Measurements from ENCODE around the gene NXT1. TPM values are rescaled to one million over a fixed set of nuclear protein-coding genes. Genes with fewer than 3 reads are reported as not detected.
"Not testable (repeated sequence)": the region's sequence is repeated elsewhere in the genome, so short reads cannot be mapped to it uniquely, and the experiment has no call there.

Gene NXT1
- polyA plus RNA-seq (ENCODE audit: insufficient read length in 3 of 3): 10 to 100 TPM; 18.0 to 22.2 (median 20.8) TPM

- DNase-seq (ENCODE audit: low read depth in 3 of 3, low spot score in 2 of 3): peak; percentile 96
These were observed at the start of gene NXT1 for GRCh38 chr20:23350196-23350903. TSS of gene NXT1 (plus strand) at chr20:23350791. CDS start at chr20:23354042, 3,251 bp downstream.

DNA sequence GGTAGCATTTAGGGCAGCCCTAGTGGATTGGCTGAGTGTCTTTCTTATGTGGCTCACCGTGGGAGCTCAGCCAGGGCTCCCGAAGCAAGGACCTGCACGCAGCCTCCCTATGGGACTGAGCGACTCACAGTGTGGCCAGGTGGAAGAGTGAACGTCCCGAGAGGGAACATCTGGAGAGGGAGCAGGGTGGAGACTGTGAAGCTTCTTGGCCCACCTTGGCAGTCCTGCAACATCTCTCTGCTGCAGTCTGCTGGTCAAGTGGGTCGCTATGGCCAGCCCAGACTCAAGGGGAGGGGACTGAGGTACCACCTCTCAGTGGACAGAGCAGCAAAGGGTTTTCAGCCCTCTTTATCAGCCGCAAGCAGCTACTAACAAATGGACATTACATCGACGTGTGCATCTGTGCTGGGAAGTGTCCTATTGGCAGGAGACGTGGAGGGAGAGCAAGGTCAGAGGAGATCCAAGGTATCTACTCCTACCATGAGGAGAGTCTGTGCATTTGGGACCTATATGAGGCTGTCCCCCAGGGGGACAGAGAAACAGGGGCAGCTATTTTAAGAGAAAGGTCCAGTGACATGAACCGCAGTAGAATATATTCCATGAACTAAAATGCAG, 49.0 kb upstream of the NXT1 start:
- no peak for DNase-seq (ENCODE audit: low read depth in 3 of 3, low spot score in 2 of 3)

DNA sequence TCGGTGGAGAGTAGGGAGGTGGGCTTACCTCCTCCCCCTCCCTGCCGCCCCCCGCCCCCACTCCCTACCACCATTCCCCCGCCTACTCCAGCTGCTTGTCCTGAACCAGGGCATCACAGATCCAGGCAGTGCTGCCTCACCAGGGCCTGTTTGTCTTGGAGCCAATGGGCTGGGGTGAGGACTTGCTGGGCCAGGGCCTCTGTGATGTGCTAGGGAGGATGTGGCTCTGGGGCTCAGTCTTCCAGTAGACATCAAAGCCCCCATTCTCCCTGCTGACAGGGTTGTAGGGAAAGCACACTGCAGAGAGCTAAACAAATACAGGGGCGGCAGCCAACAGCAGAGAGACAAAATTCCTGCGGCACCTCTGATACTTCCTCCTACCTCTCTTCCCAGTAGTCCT, 48.2 kb upstream of the NXT1 start:
- DNase-seq (ENCODE audit: low read depth in 3 of 3, low spot score in 2 of 3): no peak

DNA sequence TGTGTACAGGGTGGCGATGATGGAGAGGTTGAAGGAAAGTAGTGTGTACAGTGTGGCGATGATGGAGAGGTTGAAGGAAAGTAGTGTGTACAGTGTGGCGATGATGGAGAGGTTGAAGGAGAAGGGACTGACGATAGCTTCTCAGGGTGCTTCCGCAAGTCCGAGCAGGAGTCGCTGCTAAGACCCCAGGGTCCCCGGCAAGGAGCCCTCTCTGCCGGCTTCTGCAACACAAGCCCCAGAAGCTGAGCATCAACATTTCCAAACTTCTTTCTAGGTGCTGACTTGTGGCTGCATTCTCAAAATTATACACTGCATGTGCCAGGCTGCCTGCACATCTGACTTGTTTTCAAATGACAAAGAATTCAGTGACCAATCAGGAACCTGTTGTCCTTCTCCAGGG, 47.8 kb upstream of the NXT1 start:
- DNase-seq (ENCODE audit: low read depth in 3 of 3, low spot score in 2 of 3): no peak

GRCh38 chr20:23303325-23304102, 47.1 kb upstream of the NXT1 start:
- no peak for DNase-seq (ENCODE audit: low read depth in 3 of 3, low spot score in 2 of 3)

DNA sequence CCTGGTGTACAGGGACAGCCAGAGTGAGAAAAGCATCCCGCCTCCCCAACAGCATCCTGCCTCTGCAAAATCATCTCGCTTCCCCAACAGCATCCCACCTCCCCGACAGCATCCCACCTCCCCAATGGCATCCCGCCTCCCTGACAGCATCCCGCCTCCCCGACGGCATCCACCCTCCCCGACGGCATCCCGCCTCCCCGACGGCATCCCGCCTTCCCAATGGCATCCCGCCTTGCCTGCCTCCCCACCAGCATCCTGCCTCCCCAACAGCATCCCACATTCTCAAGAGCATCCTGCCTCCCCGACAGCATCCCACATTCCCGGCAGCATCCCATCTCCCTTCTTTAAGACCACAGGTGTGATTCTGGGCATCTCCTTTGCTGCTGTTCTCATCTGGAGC, 46.0 kb upstream of the NXT1 start:
- DNase-seq (ENCODE audit: low read depth in 3 of 3, low spot score in 2 of 3): no peak

- DNase-seq (ENCODE audit: low read depth in 3 of 3, low spot score in 2 of 3): no peak
These were observed 45.5 kb upstream of the NXT1 start for GRCh38 chr20:23305098-23305497.

DNA sequence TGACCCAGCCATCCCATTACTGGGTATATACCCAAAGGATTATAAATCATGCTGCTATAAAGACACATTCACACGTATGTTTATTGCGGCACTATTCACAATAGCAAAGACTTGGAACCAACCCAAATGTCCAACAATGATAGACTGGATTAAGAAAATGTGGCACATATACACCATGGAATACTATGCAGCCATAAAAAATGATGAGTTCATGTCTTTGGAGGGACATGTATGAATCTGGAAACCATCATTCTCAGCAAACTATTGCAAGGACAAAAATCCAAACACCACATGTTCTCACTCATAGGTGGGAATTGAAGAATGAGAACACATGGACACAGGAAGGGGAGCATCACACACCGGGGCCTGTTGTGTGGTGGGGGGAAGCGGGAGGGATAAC, 43.2 kb upstream of the NXT1 start:
- DNase-seq (ENCODE audit: low read depth in 3 of 3, low spot score in 2 of 3): not testable (repeated sequence)

DNA sequence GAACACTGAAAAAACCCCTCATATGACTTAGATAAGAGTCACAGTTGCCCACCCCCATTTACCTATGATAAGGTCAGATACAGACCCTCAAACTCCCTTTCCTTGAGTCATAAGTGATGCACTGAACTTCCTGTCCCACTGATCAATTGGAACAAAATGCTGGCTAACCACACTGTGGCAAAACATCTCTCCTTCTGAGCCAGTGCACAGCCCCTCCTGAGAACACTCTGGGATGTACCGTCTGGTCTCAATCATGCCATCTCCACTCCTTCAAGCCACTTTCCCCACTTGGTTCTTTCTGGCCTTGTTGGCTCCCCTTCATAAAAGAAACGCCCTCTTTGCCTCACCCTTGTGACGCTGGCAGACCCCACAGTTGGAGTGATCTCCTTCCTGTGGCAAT, 42.6 kb upstream of the NXT1 start:
- no peak for DNase-seq (ENCODE audit: low read depth in 3 of 3, low spot score in 2 of 3)

DNA sequence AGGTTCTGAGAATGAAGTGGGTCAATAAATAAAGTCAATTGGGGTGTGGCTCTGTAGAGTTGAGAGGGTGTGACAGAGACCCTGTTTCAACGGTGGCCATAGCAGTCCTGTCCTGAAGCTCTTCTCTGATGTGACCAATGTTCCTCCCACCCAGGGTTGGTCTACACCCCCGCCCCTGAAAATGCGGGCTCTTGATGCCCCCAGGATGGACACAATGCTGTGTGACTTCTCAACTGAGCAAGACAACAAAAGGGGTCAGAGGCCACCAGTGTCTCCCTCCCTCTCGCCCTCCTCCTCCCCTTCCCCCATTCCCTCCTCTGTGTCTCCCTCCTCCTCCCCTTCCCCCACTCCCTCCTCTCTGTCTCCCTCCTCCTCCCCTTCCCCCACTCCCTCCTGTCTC, 41.7 kb upstream of the NXT1 start:
- no peak for DNase-seq (ENCODE audit: low read depth in 3 of 3, low spot score in 2 of 3)

- DNase-seq (ENCODE audit: low read depth in 3 of 3, low spot score in 2 of 3): no peak
These were observed 40.8 kb upstream of the NXT1 start for GRCh38 chr20:23309781-23310180.

- no peak for DNase-seq (ENCODE audit: low read depth in 3 of 3, low spot score in 2 of 3)
These were observed 38.6 kb upstream of the NXT1 start for GRCh38 chr20:23311947-23312506.

DNA sequence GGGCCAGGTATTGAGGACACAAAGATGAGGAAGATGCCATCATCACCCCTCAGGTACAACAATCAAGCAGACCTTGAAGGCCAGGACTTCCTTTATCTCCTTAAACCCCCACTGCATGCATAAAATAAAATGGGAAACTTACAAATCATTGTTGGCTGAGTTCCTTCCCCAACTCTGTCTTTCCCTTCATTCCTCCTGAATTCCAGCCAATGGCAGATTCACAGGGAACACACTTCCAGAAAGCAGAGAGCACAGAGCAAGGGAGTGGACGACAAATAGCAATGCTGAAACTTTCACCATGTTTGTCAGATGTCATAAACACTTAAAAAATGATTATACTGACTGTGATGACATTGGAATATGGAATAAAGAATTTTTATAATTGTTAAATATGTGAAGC, 37.3 kb upstream of the NXT1 start:
- no peak for DNase-seq (ENCODE audit: low read depth in 3 of 3, low spot score in 2 of 3)

GRCh38 chr20:23314699-23315098, 35.9 kb upstream of the NXT1 start:
- DNase-seq (ENCODE audit: low read depth in 3 of 3, low spot score in 2 of 3): no peak

DNA sequence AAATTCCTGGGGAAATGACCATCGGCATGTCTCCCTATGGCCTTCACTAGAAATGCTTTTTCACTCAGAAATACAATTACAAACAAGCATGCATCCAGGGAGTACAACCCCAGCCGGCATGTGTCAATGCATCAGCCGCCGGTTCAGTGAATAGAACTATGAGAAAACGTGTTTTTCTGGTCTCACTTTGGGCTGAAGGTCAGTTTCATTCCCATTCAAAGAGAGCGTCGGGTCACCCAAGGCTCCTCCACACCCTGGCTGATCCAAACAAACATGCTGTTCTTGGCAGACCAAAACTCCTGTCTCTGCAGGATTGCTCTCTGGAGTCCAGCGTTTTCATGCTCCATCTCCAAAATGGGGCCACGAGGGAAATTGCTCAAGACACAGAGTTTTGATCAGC, 35.5 kb upstream of the NXT1 start:
- no peak for DNase-seq (ENCODE audit: low read depth in 3 of 3, low spot score in 2 of 3)

DNA sequence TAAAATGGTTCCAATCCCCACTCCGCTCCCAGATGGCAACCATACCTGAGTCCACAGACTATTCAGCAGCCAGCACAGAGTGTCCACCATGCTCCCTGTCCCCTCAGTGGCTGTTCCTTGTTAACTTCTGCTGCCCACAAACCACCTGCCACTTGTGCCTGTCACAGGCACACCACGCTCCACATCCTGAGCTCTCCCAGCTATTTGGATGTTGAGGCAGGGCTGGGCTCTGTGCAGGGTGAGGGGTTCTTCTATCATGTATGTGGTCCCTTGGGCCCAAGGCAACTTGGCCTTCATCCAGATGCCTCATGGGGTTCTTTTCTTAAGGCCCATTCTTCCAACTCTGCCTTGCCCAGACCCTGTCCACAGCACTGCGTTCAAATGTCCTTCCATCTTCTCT, 34.0 kb upstream of the NXT1 start:
- DNase-seq (ENCODE audit: low read depth in 3 of 3, low spot score in 2 of 3): no peak

DNA sequence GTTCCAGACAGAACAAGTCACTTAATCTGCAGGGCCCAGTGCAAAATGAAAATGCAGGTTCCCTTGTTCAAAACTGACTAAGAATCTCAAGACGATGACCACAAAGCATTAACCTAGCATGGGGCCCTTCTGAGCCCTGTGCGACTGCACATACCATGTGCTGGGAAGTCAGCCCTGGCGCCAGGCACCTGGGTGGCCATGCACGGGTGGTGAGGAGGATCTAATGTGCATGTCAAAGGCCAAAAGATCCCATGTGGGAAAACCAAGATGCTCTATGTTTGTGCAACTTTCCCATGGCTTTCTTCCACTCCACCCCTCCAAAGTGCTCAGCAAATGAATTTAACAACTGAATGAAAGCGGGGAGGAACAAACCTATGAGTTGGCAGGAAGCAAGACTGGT, 33.5 kb upstream of the NXT1 start:
- no peak for DNase-seq (ENCODE audit: low read depth in 3 of 3, low spot score in 2 of 3)

DNA sequence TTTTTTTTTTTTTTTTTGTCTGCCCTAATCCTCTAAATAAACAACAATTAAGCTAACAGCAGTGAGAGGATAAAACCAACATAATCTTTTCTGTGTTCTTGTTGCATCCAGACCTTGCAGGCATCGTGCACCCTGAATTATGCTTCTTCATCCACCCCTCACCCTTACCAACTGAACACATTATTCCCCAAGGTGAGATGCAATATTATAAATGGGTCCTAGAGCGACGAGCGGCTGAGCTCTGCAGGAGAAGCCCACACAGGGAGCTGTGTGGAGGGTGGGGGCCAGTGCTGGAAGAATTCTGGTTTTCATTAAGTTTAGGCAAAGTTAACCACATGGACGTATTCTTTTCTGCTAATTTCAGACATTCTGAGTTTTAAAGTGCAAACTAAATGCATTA, 32.2 kb upstream of the NXT1 start:
- no peak for DNase-seq (ENCODE audit: low read depth in 3 of 3, low spot score in 2 of 3)

DNA sequence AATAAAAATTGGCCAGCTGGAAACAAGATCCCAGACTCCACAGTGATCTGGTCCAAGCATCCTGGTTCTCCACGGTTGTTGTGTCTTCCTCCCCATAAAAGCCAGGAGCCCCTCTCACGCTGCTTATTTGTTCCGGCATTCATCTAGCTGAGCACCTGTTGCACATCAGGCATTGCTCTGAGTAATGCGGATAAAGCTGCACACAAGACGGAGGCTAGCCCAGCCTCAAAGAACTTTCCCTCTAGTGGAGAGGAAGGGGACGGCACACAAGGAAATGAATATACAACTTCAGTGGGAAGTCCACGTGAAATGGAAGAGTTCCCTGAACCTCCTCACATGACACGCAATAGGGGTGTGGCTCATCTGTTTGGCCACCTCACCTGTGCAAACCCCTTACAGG, 30.3 kb upstream of the NXT1 start:
- no peak for DNase-seq (ENCODE audit: low read depth in 3 of 3, low spot score in 2 of 3)

- DNase-seq (ENCODE audit: low read depth in 3 of 3, low spot score in 2 of 3): no peak
These were observed 25.5 kb upstream of the NXT1 start for GRCh38 chr20:23325107-23325506.

DNA sequence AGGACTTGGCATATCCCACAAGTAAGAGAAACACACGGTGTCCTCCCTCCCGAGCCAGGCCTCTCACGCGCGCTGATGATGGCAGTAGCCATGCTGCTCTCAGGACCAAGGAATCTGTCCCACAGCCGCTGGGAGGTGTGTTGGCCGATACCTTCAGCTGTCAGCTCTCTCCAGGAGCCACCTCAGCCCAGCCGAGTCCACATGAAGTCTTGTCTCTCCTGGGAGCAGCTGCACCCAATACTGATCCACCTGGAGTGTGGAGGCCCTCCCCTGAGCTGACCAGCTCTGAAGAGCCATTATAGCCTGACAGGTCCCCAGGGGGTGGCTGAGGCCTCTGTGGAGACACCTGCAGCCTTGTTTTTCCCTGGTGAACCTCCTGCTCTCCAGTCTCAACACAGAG, 23.8 kb upstream of the NXT1 start:
- DNase-seq (ENCODE audit: low read depth in 3 of 3, low spot score in 2 of 3): no peak

Measured in right renal cortex interstitium (tissue), 3 donors.